Mucosa of rectum (tissue), 2 donors: ENCODE data around the gene MGLL.
A peak's percentile ranks its signal among the peaks of the same experiment; 100 is the strongest.

Experiments
- H3K27ac ChIP-seq, 2 donors: one replicate each; pipeline ENCODE4 v1.7.0; 2013; ENCODE audit warnings: inconsistent platforms in 2 of 2, low read depth in 2 of 2, low read length in 2 of 2
- H3K27me3 ChIP-seq, 2 donors: one replicate each; pipeline ENCODE4 v1.7.0; 2013; ENCODE audit warnings: low read length in 2 of 2; ENCODE audit not compliant: control insufficient read depth in 2 of 2, insufficient read depth in 2 of 2
- H3K36me3 ChIP-seq, 2 donors: one replicate each; pipeline ENCODE4 v1.7.0; 2013; ENCODE audit warnings: low read length in 2 of 2; ENCODE audit not compliant: control insufficient read depth in 2 of 2, insufficient read depth in 2 of 2
- H3K4me1 ChIP-seq, 2 donors: one replicate each; pipeline ENCODE4 v1.7.0; 2013; ENCODE audit warnings: low read length in 2 of 2, mild to moderate bottlenecking in 1 of 2; ENCODE audit not compliant: control insufficient read depth in 2 of 2, insufficient read depth in 2 of 2
- H3K4me3 ChIP-seq, 2 donors: one replicate each; pipeline ENCODE4 v1.7.0; 2013; ENCODE audit warnings: low read length in 2 of 2
- H3K9ac ChIP-seq, 2 donors: one replicate each; pipeline ENCODE4 v1.7.0; 2013; ENCODE audit warnings: low read length in 2 of 2, low read depth in 1 of 2, mild to moderate bottlenecking in 1 of 2
- H3K9me3 ChIP-seq, 2 donors: one replicate each; pipeline ENCODE4 v1.7.0; 2013; ENCODE audit warnings: low read length in 2 of 2; ENCODE audit not compliant: control insufficient read depth in 2 of 2
- donor health status: healthy.
- donor health status: Normal muscosa, but diverticular disease.

The MGLL gene

GRCh38 chr3:127720985-127721935 lies 101.1 kb downstream of the MGLL start:
- no peak overlapping the region for H3K9ac ChIP-seq
- H3K27ac ChIP-seq = no peak overlapping the region

GRCh38 chr3:127720161-127720823 lies 102.0 kb downstream of the MGLL start:
- Histone ChIP-seq H3K27me3 (no peaks in the 10 kb centered on the region), H3K27ac (no peak overlapping the region), H3K4me3 (no peak overlapping the region), H3K36me3 (peaks cover 30 to 31% of the 10 kb centered on the region in 2 donors), H3K4me1 (no peaks in the 10 kb centered on the region), H3K9me3 (no peaks in the 10 kb centered on the region), H3K9ac (no peak overlapping the region)

More at GRCh38 chr3:127720985-127721935, 101.1 kb downstream of the MGLL start:
- Histone ChIP-seq H3K36me3 (peaks cover 23 to 27% of the 10 kb centered on the region in 2 donors), H3K4me1 (no peaks in the 10 kb centered on the region), H3K4me3 (no peak overlapping the region), H3K9me3 (no peaks in the 10 kb centered on the region), H3K27me3 (no peaks in the 10 kb centered on the region)

GRCh38 chr3:127719369-127719768 lies 102.9 kb downstream of the MGLL start:
- Histone ChIP-seq H3K27me3 (no peaks in the 10 kb centered on the region), H3K9me3 (no peaks in the 10 kb centered on the region), H3K36me3 (peaks cover 33 to 34% of the 10 kb centered on the region in 2 donors), H3K9ac (no peak overlapping the region), H3K4me1 (no peaks in the 10 kb centered on the region), H3K27ac (no peak overlapping the region), H3K4me3 (no peak overlapping the region)

GRCh38 chr3:127718916-127719290 lies 103.4 kb downstream of the MGLL start:
- H3K36me3 ChIP-seq = peaks cover 33 to 38% of the 10 kb centered on the region in 2 donors
- no peaks in the 10 kb centered on the region for H3K9me3 ChIP-seq
- H3K27me3 ChIP-seq = no peaks in the 10 kb centered on the region
- no peak overlapping the region for H3K27ac ChIP-seq
- H3K9ac ChIP-seq = no peak overlapping the region
- H3K4me1 ChIP-seq = no peaks in the 10 kb centered on the region
- H3K4me3 ChIP-seq = no peak overlapping the region

- Histone ChIP-seq H3K27me3 (no peaks in the 10 kb centered on the region), H3K27ac (no peak overlapping the region), H3K4me3 (no peak overlapping the region), H3K9ac (no peak overlapping the region), H3K9me3 (no peaks in the 10 kb centered on the region), H3K4me1 (no peaks in the 10 kb centered on the region), H3K36me3 (peaks cover 36 to 40% of the 10 kb centered on the region in 2 donors)
Measured at GRCh38 chr3:127718245-127718915, 103.9 kb downstream of the MGLL start.

- H3K9ac ChIP-seq = no peak overlapping the region
- peaks cover 42 to 46% of the 10 kb centered on the region in 2 donors for H3K36me3 ChIP-seq
- no peaks in the 10 kb centered on the region for H3K27me3 ChIP-seq
- no peak overlapping the region for H3K4me3 ChIP-seq
- H3K4me1 ChIP-seq = no peaks in the 10 kb centered on the region
- H3K27ac ChIP-seq = no peak overlapping the region
- no peaks in the 10 kb centered on the region for H3K9me3 ChIP-seq
Measured at GRCh38 chr3:127717357-127718244, 104.7 kb downstream of the MGLL start.

GRCh38 chr3:127716384-127716783 lies 105.9 kb downstream of the MGLL start:
- no peaks in the 10 kb centered on the region for H3K27me3 ChIP-seq
- peaks cover 49% of the 10 kb centered on the region in 2 donors for H3K36me3 ChIP-seq
- no peak overlapping the region for H3K4me3 ChIP-seq
- no peaks in the 10 kb centered on the region for H3K4me1 ChIP-seq
- H3K9me3 ChIP-seq = no peaks in the 10 kb centered on the region
- H3K27ac ChIP-seq = no peak overlapping the region
- no peak overlapping the region for H3K9ac ChIP-seq

- Histone ChIP-seq H3K36me3 (peaks cover 49 to 54% of the 10 kb centered on the region in 2 donors), H3K27ac (no peak overlapping the region), H3K27me3 (no peaks in the 10 kb centered on the region), H3K9ac (no peak overlapping the region), H3K9me3 (no peaks in the 10 kb centered on the region), H3K4me3 (no peak overlapping the region), H3K4me1 (no peaks in the 10 kb centered on the region)
Measured at GRCh38 chr3:127715532-127715931, 106.8 kb downstream of the MGLL start.

- H3K27ac ChIP-seq = peak overlapping the region in 1 of 2 donors; percentile 20
Measured at GRCh38 chr3:127714866-127715265, 107.4 kb downstream of the MGLL start.

More at GRCh38 chr3:127714866-127715265, 107.4 kb downstream of the MGLL start:
- H3K9me3 ChIP-seq = no peaks in the 10 kb centered on the region
- H3K9ac ChIP-seq = no peak overlapping the region
- no peaks in the 10 kb centered on the region for H3K4me1 ChIP-seq
- H3K27me3 ChIP-seq = no peaks in the 10 kb centered on the region
- H3K36me3 ChIP-seq = peaks cover 42 to 58% of the 10 kb centered on the region in 2 donors
- no peak overlapping the region for H3K4me3 ChIP-seq
